GM18873 (cell line): ENCODE data around the gene ZNF839.

ENCODE experiments used
- ATAC-seq: cut with Tn5 transposase; IDR thresholded peaks from one replicate; pipeline ENCODE4 v1.9.1; 2021; ENCODE audit warnings: mild to moderate bottlenecking, moderate library complexity, moderate number of reproducible peaks; ENCODE audit not compliant: unreplicated experiment, low FRiP score

Gene ZNF839

GRCh38 chr14:102370305-102370809 is 50.8 kb downstream of the ZNF839 start:
- ATAC-seq, result no peak

- no peak for ATAC-seq
Measured at GRCh38 chr14:102371361-102371760, 51.8 kb downstream of the ZNF839 start.

GRCh38 chr14:102373110-102373509 is 53.6 kb downstream of the ZNF839 start:
- ATAC-seq, result no peak

GRCh38 chr14:102374264-102374663 is 54.7 kb downstream of the ZNF839 start:
- no peak for ATAC-seq

- ATAC-seq, result no peak
Measured at GRCh38 chr14:102375119-102375518, 55.6 kb downstream of the ZNF839 start.

- ATAC-seq, result no peak
Measured at GRCh38 chr14:102377696-102378095, 58.1 kb downstream of the ZNF839 start.

GRCh38 chr14:102378830-102379229 is 59.3 kb downstream of the ZNF839 start:
- no peak for ATAC-seq

GRCh38 chr14:102387086-102387485 is 67.5 kb downstream of the ZNF839 start:
- no peak for ATAC-seq

GRCh38 chr14:102389246-102389645 is 69.7 kb downstream of the ZNF839 start:
- no peak for ATAC-seq

GRCh38 chr14:102390064-102390855 is 70.7 kb downstream of the ZNF839 start:
- no peak for ATAC-seq
